HG03565 (cell line): ENCODE data around the gene THBS3.
A peak's percentile ranks its signal among the peaks of the same experiment; 100 is the strongest.
"Not testable (repeated sequence)": the region's sequence is repeated elsewhere in the genome, so short reads cannot be mapped to it uniquely, and the experiment has no call there.

Experiments used
- ATAC-seq: cut with Tn5 transposase; IDR thresholded peaks from one replicate; pipeline ENCODE4 v1.9.1; 2021; ENCODE audit warnings: mild to moderate bottlenecking, moderate library complexity; ENCODE audit not compliant: unreplicated experiment

Gene THBS3

GRCh38 chr1:155208541-155209311 is 1.0 kb upstream of the THBS3 start, which contains the start of gene MTX1:
Gene MTX1 (plus strand): TSS chr1:155208695. CDS start chr1:155208805, 110 bp downstream.
- peak; percentile 51 for ATAC-seq

DNA sequence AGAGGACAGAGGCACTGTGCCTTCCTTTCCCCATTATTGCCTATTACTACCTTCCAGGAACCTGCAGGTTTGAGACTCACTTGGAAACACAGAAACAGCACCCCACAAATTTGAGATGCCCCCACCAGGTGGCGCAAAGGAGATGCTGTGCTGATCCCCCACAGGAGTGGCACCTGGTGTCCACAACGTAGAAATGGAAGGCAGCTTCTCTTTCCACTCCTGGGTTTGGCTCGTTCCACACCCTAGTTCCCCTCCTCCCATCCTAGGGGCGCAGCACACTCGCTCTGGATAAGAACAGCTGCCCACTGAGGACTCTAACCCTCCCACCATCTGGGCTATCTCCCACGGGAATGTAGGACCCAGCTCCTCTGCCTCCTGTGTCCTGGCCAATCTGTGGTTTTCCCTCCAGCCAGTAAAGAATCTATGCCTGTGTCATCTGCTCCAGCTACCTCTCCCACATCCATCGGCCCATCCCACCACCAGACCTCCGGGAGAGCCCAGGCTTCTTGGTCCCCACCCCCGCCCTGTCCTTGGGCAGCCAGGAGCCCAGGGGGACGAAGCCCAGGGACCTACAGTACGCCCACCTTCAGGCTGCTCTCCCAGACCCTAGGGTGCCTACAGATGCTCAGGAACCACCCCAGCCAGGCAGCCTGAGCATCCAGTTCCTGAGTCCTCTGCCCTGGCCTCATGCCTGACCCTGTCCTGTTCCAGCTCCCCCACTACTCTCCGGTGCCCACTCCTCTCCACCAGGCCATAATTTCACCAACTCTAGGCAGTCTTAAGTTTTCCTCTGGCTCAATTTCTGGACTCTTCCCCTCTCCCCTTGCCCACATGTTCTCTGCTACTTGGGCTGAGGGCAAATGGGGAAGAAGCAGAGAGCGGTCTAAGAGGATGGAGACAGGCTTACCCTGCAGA is 549 bp downstream of the THBS3 start:
- ATAC-seq = no peak

DNA sequence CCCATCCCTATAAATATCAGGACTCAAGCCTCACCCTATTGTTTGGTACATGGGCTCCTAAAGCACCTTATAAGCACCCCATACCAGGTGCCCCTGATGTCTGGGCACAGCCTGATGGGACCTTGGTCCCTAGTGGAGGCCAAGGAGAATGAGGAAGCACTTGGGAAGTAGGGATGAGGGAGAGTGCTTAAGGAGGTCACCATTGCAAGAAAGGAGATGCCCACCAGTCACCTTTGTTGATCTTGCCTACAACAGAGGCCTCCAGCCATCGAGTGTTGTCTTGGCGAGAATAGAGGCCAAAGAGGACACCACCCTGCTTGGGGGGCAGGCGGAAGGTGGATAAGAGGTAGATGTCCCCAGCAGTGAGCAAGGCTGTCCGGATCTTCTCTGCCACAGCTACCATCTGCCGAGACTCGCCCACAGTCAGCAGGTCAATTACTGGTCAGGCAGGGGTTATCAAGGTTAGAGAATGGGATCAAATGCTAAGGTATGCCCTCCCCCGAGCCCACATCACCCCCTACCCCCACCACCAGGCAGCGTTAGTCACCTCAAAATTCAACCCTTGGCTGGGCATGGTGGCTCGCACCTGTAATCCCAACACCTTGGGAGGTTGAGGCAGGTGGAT is 1.6 kb downstream of the THBS3 start:
- no peak for ATAC-seq

DNA sequence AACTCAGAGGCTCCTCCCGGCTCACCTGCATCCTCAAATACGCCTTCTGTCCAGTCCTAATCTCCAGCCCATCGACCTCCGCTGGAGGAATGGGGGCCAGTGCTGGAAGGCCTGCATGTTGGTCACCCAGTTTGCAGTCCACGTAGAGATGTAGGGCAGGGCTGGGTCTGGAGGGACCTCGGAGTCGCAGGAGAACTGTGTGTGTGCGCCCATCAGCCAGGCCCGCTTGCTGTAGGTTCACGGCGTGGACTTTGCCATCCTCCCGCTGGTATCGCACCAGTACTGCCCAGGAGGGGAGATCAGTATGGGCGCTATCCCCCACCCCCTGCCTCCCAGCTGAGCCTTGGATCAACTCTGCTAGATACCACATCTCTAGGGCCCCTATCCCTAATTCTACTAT is 2.7 kb downstream of the THBS3 start:
- ATAC-seq = no peak

DNA sequence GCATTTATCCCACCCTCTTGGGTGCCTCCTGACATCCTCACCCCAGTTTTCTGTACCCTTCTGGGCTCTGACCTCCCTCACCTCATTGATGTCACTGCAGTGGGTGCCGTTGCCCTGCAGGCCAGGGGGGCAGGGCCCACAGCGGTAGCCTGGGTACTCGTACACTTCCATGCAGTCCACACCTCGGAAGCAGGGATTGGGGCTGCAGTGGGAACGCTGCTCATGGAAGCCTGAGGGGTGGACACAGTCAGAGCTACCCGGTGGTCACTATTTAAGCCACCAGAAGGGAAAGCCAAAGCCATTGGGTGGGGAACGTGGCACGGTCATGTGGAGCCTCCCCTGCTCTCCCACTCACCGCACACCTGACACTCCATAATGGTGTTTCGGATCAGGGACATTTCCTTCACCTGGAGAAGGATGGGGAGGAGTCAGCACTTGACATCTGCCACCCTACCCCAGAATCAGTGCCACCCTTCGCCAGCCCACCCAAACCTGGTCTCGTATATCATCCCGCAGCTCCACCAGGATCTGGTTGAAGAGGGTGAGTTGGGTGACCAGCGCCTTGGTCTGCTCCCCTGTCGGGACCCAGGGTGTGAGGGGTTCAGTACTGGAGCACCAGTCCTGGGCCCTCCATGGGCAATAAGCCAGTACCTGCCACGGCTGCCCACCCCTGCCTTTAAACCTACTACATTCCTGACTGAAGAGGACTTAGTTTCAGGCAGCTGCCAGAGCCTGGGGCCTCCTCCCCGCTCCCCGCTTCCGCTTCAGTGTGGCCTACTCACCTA is 4.8 kb downstream of the THBS3 start:
- ATAC-seq = no peak

DNA sequence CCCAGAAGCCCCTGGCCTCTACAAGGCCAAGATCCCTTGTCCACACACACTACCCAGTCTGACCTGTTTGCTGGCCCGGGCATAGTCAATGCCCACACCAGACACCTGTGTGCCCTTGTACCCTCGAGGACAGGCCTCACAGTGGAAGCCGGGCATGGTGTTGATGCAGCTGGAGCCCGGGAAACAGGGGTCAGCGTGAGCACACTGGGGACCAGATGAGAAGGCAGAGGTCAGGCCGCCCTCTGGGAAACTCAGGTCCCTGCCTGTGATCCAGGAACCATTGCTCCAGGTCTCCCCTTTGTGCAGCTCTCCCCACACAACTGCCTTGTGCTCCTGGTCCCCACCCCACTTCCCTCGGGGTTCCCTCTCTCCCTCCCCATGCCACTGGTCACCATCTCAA is 5.5 kb downstream of the THBS3 start:
- no peak for ATAC-seq

DNA sequence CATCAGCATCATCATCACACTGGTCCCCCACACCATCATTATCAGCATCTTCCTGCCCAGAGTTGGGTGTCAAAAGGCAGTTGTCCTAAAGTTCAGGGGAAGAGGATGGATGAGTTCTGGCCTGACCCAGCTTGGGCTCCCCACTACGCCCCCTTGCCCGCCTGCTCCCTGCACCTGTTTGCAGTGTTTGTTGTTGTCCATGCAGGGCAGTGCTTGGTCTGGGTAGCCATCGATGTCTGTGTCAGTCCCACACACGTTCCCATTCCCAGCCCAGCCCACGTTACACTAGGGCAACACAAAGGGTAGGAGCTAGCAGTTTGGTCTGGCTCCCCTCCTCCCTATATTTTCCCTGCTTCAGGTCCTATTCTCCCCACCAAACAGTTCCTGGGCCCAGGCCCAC is 6.8 kb downstream of the THBS3 start:
- no peak for ATAC-seq

GRCh38 chr1:155199792-155200191 is 7.9 kb downstream of the THBS3 start:
- no peak for ATAC-seq

DNA sequence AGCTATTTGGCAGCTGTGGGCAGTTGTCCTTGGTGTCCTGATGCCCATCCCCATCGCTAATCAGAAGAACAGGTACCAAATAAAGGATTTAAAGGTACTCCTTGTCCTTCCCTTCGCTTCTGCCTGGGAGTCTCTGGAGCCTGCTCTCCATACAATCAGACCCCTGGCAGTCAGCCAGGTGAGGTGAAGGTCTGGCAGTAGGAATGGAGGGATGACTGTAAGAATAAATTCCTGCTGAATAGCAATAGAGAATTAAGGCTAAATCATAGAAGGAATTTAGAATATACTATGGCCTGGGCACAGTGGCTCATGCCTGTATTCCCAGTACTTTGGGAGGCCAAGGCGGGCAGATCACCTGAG is 9.2 kb downstream of the THBS3 start:
- ATAC-seq = no peak

GRCh38 chr1:155197901-155198546 is 9.7 kb downstream of the THBS3 start:
- ATAC-seq = no peak

- ATAC-seq = no peak
These were observed 10.6 kb downstream of the THBS3 start for GRCh38 chr1:155196893-155197638.

DNA sequence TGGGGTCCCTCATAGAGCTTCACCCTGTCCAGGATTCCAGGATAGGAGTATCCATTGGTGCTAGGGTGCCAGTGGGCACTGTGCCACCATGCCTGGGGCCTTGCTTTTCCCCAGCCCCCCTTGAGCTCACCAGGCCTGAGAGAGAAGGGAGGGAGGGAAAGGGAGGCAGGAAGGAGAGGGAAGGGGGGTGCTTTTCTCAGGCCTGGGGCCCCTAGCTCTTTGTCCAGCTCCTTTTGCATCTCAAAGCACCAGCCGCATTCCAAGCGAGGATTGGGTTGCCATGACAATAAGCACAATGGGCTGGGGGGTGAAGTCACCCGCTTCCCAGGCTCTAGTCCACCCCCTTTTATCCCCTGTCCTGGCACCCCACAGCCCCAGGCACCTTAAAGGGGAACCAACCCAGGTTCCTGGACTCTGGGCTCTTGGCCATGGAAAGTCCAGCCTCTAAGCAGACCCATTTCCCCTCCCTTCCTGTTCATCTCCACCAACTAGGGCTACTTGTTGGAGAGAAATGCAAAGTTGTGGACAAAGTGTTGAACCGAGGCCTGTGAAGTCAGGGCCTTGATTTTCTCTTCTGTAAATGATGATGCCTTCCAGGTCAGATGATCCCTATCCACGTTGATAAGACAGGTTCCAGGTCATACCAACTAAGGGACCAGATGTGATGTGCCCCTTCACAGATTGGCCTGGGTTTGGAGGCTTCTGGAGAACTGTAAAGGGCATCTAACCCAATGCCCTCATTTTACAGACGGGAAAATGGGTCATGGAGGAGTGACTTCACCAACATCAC is 11.4 kb downstream of the THBS3 start:
- no peak for ATAC-seq

- no peak for ATAC-seq
These were observed 12.2 kb downstream of the THBS3 start for GRCh38 chr1:155195201-155196102.

DNA sequence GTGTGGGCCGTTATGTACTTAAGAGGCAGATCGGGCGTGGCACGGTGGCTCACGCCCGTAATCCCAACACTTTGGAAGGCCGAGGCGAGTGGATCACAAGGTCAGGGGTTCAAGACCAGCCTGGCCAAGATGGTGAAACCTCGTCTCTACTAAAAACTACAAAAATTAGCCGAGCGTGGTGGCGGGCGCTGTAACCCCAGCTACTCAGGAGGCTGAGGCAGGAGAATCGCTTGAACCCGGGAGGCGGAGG is 13.8 kb downstream of the THBS3 start:
- ATAC-seq = not testable (repeated sequence)

DNA sequence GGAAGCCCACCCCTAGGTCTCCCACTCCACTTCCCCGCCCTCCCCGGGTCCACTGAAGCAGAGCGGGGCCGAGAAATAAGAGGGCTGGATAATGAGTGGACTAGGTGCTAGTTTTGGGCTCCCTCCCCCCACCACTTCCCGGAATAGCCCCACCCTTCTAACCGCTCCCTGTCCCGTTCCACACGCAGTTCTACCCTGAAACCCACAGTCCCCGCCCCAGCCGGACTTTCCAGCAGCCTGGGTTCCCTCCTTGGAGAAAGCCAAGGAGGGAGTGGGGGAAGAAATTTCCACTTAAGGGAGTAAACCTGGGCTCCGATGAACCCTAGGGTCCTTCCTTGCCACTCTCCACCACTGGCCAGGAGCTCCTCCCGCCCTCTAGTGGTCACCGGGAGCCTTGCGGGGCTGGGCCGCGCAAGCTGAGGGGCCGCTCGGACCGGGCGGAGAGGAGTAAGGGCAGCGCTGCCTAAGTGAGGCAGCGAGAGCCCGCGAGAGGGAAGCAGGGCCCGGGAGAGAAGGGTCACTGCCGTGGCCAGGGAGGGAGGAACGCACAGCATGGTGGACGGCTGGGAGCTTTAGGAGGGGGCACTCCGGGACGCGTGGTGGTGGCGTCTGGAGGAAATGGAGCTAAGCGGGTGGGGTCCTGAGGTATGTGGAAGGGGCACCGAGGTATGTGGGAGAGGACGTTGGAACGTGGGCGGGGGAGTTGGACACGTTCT is 14.3 kb downstream of the THBS3 start:
- no peak for ATAC-seq

DNA sequence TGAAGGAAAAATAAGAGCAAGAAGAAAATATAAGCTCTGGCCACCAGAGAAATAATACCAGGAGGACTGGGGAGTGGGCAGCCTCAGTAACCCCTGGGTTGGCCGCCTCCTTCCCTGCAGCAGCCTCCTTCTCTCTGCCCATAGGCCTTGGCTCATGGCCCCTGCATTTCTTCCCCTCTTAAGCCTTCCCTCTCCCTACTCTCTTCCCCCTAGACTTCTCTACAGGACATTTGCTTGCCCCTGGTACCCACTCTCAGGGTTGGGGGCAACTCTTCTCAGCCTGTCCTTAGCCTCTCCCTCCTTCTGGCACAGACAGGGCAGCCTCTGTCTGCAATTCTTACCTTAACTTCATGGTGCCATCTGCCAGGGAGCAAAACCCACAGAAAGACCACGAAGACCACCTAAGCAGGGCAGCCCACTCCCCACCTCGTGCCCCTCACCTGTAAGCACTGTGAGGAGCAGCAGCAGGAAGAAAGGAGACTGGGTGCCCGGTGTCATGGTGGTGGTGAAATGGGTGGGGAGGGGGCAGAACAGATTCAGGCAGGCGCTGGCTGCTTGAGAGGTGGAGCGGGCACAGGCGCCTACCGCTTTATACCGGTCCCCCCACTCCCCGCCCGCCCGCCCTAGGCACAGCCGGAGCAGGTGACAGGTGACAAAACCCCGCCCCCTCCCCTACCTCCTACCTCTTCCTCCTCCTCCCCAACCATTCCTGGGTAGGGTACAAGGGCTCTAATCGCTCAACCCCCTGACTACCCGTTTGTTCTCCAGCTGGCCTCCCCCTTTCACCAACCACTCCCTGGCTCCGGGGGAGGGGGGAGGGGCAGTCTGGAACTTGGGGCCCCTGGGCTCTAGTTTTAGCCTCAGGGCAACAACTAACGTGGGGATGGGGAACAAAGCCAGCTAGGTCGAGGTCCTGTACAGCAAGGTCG is 15.1 kb downstream of the THBS3 start:
- ATAC-seq = no peak
